ENCODE results near the gene UEVLD.

DNA sequence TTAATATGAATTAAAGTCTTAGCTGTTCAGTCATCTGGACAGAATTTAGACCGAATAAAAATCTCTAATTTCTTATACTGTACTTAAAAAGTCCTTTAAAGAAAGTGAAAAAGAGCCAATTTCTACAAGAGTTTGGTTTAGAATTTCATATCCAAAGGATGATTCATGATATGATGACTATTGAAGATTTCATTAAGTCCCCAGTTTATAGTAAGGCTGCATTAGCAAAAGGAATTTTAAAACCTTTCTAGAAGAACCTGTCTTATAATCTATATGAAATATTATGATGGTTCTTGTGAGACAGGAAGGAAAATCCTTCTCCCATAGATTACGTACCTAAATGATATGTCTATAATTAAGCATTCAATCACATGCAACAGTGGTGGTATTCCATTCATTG is 96.6 kb downstream of the UEVLD start:
- TF ChIP-seq, protein P1, sequence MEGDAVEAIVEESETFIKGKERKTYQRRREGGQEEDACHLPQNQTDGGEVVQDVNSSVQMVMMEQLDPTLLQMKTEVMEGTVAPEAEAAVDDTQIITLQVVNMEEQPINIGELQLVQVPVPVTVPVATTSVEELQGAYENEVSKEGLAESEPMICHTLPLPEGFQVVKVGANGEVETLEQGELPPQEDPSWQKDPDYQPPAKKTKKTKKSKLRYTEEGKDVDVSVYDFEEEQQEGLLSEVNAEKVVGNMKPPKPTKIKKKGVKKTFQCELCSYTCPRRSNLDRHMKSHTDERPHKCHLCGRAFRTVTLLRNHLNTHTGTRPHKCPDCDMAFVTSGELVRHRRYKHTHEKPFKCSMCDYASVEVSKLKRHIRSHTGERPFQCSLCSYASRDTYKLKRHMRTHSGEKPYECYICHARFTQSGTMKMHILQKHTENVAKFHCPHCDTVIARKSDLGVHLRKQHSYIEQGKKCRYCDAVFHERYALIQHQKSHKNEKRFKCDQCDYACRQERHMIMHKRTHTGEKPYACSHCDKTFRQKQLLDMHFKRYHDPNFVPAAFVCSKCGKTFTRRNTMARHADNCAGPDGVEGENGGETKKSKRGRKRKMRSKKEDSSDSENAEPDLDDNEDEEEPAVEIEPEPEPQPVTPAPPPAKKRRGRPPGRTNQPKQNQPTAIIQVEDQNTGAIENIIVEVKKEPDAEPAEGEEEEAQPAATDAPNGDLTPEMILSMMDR (IDR thresholded peaks at IDR 0.05; ENCODE audit: low read length): no peak
- TF ChIP-seq EZH2 (IDR thresholded peaks at IDR 0.05; ENCODE audit: borderline replicate concordance, low read length): no peak
